ENCODE results near the gene GYPB. TPM values are rescaled to one million over a fixed set of nuclear protein-coding genes. Genes with fewer than 3 reads are reported as not detected.
"Not testable (repeated sequence)": the region's sequence is repeated elsewhere in the genome, so short reads cannot be mapped to it uniquely, and the experiment has no call there.

Gene GYPB
- total RNA-seq (2022): not detected in 2 replicates
- not detected for Bru-seq, nascent RNA
- BruChase-seq, experiment 1, labeled RNA remaining after a 2-hour chase: not detected
- BruChase-seq, experiment 2, labeled RNA remaining after a 6-hour chase: percentile 4 among the genes with signal in this experiment
- long read RNA-seq: 0 reads

DNA sequence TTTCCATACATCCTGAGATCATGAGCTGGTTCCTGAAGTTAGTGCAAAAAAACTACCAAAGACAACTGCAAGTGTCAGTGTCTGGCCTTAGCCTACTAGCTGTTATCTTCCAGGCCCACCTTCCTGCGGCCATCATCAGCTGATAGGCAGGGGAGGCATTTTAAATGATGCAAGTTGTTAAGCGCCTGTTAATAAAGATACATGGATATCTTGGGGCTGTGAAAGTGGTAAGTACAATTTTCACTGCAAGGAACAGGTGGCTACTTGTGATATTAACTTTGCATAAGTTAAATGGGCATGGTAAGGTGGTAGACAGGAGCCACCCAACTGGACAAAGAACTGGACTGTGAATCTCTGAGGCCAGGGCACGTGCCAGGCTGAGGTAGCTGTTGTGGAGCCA lies at the start of gene GYPB:
Gene GYPB (minus strand): TSS at position 104 of the 400 bp plus-strand sequence. CDS start 93 bp downstream, at position 11.
- CTCF ChIA-PET; intact Hi-C loops (cut with micrococcal nuclease; ENCODE audit: unreplicated experiment): not testable (repeated sequence)

DNA sequence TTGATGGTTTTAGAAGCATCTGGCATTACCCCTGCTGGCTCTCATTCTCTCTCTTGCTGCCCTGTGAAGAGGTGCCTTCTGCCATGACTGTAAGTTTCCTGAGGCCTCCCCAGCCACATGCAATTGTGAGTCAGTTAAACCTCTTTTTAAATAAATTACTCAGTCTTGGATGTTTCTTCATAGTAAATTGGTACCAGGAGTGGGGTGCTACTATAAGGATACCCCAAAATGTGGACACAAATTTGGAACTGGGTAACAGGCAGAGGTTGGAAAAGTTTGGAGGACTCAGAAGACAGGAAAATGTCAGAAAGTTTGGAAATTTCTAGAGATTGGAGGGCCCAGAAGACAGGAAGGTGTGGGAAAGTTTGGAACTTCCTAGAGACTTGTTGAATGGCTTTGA lies 42.4 kb upstream of the GYPB start:
- H3K9me3 ChIP-seq; H3K4me3 ChIP-seq (ENCODE audit: low read depth, low read length); CTCF ChIA-PET; BruUV-seq (replicated peaks); H3K27ac Mint-ChIP-seq (ENCODE audit: unreplicated experiment); POLR2A ChIA-PET; H3K4me1 ChIP-seq; H3K4me3 Mint-ChIP-seq (ENCODE audit: unreplicated experiment); H3K27me3 Mint-ChIP-seq (ENCODE audit: insufficient read depth, unreplicated experiment); H3K36me3 ChIP-seq (ENCODE audit: control insufficient read depth, insufficient read depth, low read length); H3K9me3 Mint-ChIP-seq (ENCODE audit: unreplicated experiment); H3K4me1 Mint-ChIP-seq (ENCODE audit: low read depth, unreplicated experiment); DNase-seq; H3K27me3 ChIP-seq (replicated peaks; ENCODE audit: control insufficient read depth, insufficient read depth, low read length); H3K36me3 Mint-ChIP-seq (ENCODE audit: insufficient read depth, unreplicated experiment); intact Hi-C loops (cut with micrococcal nuclease; ENCODE audit: unreplicated experiment): not testable (repeated sequence)

More for the DNA sequence above, at the start of gene GYPB:
- H3K4me3 ChIP-seq (ENCODE audit: low read depth, low read length); H3K36me3 Mint-ChIP-seq (ENCODE audit: insufficient read depth, unreplicated experiment); H3K4me3 Mint-ChIP-seq (ENCODE audit: unreplicated experiment); DNase-seq; H3K27me3 Mint-ChIP-seq (ENCODE audit: insufficient read depth, unreplicated experiment); H3K4me1 ChIP-seq; H3K27me3 ChIP-seq (replicated peaks; ENCODE audit: control insufficient read depth, insufficient read depth, low read length); H3K36me3 ChIP-seq (ENCODE audit: control insufficient read depth, insufficient read depth, low read length); H3K4me1 Mint-ChIP-seq (ENCODE audit: low read depth, unreplicated experiment); BruUV-seq (replicated peaks); H3K27ac Mint-ChIP-seq (ENCODE audit: unreplicated experiment); H3K9me3 ChIP-seq; H3K9me3 Mint-ChIP-seq (ENCODE audit: unreplicated experiment); POLR2A ChIA-PET: not testable (repeated sequence)

DNA sequence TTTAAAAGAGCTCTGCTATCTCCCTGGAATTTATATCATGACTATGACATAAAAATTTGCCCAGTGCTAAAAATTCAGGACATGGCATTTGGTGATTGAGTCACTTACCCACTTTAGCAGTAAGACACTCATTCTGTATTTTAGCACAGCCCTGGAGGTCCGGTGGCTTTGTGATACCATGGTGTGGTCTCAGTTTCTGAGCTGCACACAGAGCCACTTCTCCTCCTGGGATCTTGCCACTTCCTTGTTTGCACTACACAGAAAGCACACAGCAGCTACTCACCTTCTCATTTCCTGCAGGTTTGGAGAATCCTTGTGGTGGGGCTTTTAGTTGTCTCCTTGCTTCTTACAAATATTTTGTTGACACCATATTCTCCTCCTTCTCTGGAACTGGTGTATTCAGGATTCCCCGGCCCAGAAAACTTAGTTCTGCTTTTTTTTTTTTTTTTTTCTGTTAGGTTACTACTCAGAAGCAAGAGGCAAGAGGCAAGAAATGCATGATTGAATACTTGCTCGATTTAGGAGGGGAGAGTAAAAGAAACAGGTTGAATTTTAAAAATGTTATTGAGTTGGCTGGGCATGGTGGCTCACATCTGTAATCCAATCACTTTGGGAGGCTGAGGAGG lies 41.2 kb upstream of the GYPB start:
- H3K4me1 ChIP-seq; H3K36me3 ChIP-seq (ENCODE audit: control insufficient read depth, insufficient read depth, low read length); intact Hi-C loops (cut with micrococcal nuclease; ENCODE audit: unreplicated experiment); H3K36me3 Mint-ChIP-seq (ENCODE audit: insufficient read depth, unreplicated experiment); H3K27me3 ChIP-seq (replicated peaks; ENCODE audit: control insufficient read depth, insufficient read depth, low read length); H3K4me3 Mint-ChIP-seq (ENCODE audit: unreplicated experiment); H3K9me3 Mint-ChIP-seq (ENCODE audit: unreplicated experiment); CTCF ChIA-PET; BruUV-seq (replicated peaks); H3K27me3 Mint-ChIP-seq (ENCODE audit: insufficient read depth, unreplicated experiment); H3K4me3 ChIP-seq (ENCODE audit: low read depth, low read length); H3K27ac Mint-ChIP-seq (ENCODE audit: unreplicated experiment); H3K9me3 ChIP-seq; DNase-seq; H3K4me1 Mint-ChIP-seq (ENCODE audit: low read depth, unreplicated experiment); POLR2A ChIA-PET: not testable (repeated sequence)

DNA sequence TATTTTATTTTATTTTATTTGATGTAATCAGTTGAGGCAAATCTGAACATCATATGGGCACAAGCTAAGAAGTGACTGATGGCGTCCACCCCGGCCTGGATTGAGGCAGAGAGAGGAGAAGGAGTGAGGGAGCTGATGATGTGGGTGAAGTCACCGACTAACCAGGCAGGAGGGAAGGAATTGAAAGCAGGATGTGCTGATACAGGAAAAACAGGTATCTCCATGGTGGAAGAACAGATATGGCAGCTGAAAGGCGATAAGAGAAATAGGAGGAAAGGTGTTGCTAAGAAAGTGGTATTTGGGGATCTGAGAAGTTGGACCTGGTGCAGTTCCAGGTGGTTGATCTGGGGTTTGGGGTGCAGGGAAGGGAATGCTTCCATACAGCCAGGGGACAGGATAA lies 37.6 kb upstream of the GYPB start:
- peaks cover 4% of the 10 kb centered on the region for H3K9me3 Mint-ChIP-seq (ENCODE audit: unreplicated experiment)
- TF ChIP-seq, protein P1, sequence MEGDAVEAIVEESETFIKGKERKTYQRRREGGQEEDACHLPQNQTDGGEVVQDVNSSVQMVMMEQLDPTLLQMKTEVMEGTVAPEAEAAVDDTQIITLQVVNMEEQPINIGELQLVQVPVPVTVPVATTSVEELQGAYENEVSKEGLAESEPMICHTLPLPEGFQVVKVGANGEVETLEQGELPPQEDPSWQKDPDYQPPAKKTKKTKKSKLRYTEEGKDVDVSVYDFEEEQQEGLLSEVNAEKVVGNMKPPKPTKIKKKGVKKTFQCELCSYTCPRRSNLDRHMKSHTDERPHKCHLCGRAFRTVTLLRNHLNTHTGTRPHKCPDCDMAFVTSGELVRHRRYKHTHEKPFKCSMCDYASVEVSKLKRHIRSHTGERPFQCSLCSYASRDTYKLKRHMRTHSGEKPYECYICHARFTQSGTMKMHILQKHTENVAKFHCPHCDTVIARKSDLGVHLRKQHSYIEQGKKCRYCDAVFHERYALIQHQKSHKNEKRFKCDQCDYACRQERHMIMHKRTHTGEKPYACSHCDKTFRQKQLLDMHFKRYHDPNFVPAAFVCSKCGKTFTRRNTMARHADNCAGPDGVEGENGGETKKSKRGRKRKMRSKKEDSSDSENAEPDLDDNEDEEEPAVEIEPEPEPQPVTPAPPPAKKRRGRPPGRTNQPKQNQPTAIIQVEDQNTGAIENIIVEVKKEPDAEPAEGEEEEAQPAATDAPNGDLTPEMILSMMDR (IDR thresholded peaks at IDR 0.05; ENCODE audit: insufficient read depth in 1 of 2, low read depth in 1 of 2, low read length in 1 of 2, severe bottlenecking in 1 of 2, unreplicated experiment in 1 of 2): no peak
- POLR2A ChIA-PET: no interaction called here
- H3K27ac Mint-ChIP-seq (ENCODE audit: unreplicated experiment): no peak overlapping the region
- peaks cover 10% of the 10 kb centered on the region for H3K27me3 Mint-ChIP-seq (ENCODE audit: insufficient read depth, unreplicated experiment)
- no peak overlapping the region for H3K4me3 Mint-ChIP-seq (ENCODE audit: unreplicated experiment)
- Histone ChIP-seq H3K27me3 (replicated peaks; ENCODE audit: control insufficient read depth, insufficient read depth, low read length) (no peaks in the 10 kb centered on the region), H3K36me3 (ENCODE audit: control insufficient read depth, insufficient read depth, low read length) (no peaks in the 10 kb centered on the region), H3K4me3 (ENCODE audit: low read depth, low read length) (no peak overlapping the region), H3K9me3 (no peaks in the 10 kb centered on the region), H3K4me1 (no peaks in the 10 kb centered on the region)
- CTCF ChIA-PET: no interaction called here
- H3K4me1 Mint-ChIP-seq (ENCODE audit: low read depth, unreplicated experiment): no peaks in the 10 kb centered on the region
- no peaks in the 10 kb centered on the region for H3K36me3 Mint-ChIP-seq (ENCODE audit: insufficient read depth, unreplicated experiment)
- DNase-seq: no peak
- BruUV-seq (replicated peaks): no TSS peak
- intact Hi-C loops (cut with micrococcal nuclease; ENCODE audit: unreplicated experiment): no loop called here

DNA sequence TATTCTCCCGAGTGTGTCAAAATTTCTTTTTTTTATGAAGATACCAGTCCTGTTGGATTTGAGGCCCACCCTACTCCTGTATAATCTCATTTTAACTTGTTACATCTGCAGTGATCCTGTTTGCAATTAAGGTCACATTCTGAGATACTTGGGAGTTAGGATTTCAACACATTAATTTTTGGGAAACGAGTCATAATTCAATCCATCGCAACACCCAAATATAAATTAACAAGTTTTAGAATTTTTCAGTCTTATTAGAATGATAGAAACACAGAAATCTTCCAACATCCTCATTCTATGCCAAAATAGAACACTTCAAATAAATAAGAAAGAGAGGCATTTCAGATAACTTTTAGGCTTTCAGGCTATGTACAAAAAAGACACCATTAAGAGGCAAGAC lies 36.2 kb upstream of the GYPB start:
- H3K9me3 ChIP-seq; intact Hi-C loops (cut with micrococcal nuclease; ENCODE audit: unreplicated experiment); H3K27ac Mint-ChIP-seq (ENCODE audit: unreplicated experiment); H3K36me3 ChIP-seq (ENCODE audit: control insufficient read depth, insufficient read depth, low read length); BruUV-seq (replicated peaks); H3K4me1 ChIP-seq; H3K27me3 Mint-ChIP-seq (ENCODE audit: insufficient read depth, unreplicated experiment); CTCF ChIA-PET; DNase-seq; H3K4me3 Mint-ChIP-seq (ENCODE audit: unreplicated experiment); POLR2A ChIA-PET; H3K4me1 Mint-ChIP-seq (ENCODE audit: low read depth, unreplicated experiment); H3K27me3 ChIP-seq (replicated peaks; ENCODE audit: control insufficient read depth, insufficient read depth, low read length); H3K36me3 Mint-ChIP-seq (ENCODE audit: insufficient read depth, unreplicated experiment); H3K9me3 Mint-ChIP-seq (ENCODE audit: unreplicated experiment); H3K4me3 ChIP-seq (ENCODE audit: low read depth, low read length): not testable (repeated sequence)

DNA sequence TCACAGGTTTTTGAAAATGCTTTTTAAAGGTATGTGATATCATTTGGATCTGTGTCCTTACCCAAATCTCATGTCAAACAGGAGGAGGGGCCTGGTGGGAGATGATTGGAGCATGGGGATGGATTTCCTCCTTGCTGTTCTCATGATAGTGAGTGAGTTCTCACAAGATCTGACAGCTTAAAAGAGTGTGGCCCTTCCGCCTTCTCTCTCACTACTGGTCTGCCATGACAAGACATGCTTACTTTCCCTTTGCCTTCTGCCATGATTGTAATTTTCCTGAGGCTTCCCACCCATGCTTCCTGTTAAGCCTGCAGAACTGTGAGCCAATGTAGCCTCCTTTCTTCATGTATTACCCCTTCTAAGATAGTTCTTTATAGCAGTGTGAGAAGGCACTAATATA lies 32.3 kb upstream of the GYPB start:
- intact Hi-C loops (cut with micrococcal nuclease; ENCODE audit: unreplicated experiment); CTCF ChIA-PET; POLR2A ChIA-PET; H3K27me3 Mint-ChIP-seq (ENCODE audit: insufficient read depth, unreplicated experiment); H3K27me3 ChIP-seq (replicated peaks; ENCODE audit: control insufficient read depth, insufficient read depth, low read length); H3K27ac Mint-ChIP-seq (ENCODE audit: unreplicated experiment); H3K4me1 ChIP-seq; H3K4me3 Mint-ChIP-seq (ENCODE audit: unreplicated experiment); H3K36me3 Mint-ChIP-seq (ENCODE audit: insufficient read depth, unreplicated experiment); BruUV-seq (replicated peaks); H3K4me3 ChIP-seq (ENCODE audit: low read depth, low read length); H3K4me1 Mint-ChIP-seq (ENCODE audit: low read depth, unreplicated experiment); H3K9me3 ChIP-seq; DNase-seq; H3K36me3 ChIP-seq (ENCODE audit: control insufficient read depth, insufficient read depth, low read length); H3K9me3 Mint-ChIP-seq (ENCODE audit: unreplicated experiment): not testable (repeated sequence)
